Neural cell (in vitro differentiated cells): Measurements from ENCODE around the gene QSOX2. TPM values are rescaled to one million over a fixed set of nuclear protein-coding genes. Genes with fewer than 3 reads are reported as not detected.

Experiments
- H2AFZ ChIP-seq: fragments of 200-600, 300-800 bp; sonication (generic), shearing (Covaris generic); 2 replicates; pipeline ENCODE4 v1.6.0; 2014; ENCODE audit warnings: low read depth, mild to moderate bottlenecking, antibody characterized with exemption, low read length, moderate library complexity
- H3F3A ChIP-seq: fragments of 200-600 bp; shearing (Covaris generic); 2 replicates; pipeline ENCODE4 v1.6.1; 2016; ENCODE audit warnings: mild to moderate bottlenecking, moderate library complexity, mixed read lengths, antibody characterized with exemption, low read length; ENCODE audit not compliant: insufficient read depth, poor library complexity, severe bottlenecking
- H3K27ac ChIP-seq: fragments of 200-600, 300-800 bp; sonication (generic), shearing (Covaris generic); 2 replicates; pipeline ENCODE4 v1.5.1; 2014; ENCODE audit warnings: mild to moderate bottlenecking, low read length, moderate library complexity
- H3K27me3 ChIP-seq: fragments of 300-800, 200-600 bp; sonication (generic), shearing (Covaris generic); 2 replicates; pipeline ENCODE4 v1.6.0; 2014; ENCODE audit warnings: mild to moderate bottlenecking, low read depth, low read length, moderate library complexity; ENCODE audit not compliant: insufficient read depth
- H3K36me3 ChIP-seq: fragments of 300-800, 200-600 bp; sonication (generic), shearing (Covaris generic); 2 replicates; pipeline ENCODE4 v1.5.1; 2014; ENCODE audit warnings: mild to moderate bottlenecking, antibody characterized with exemption, low read length, moderate library complexity; ENCODE audit not compliant: insufficient read depth
- H3K4me2 ChIP-seq: fragments of 300-800, 200-600 bp; sonication (generic), shearing (Covaris generic); 2 replicates; pipeline ENCODE4 v1.6.0; 2014; ENCODE audit warnings: mild to moderate bottlenecking, low read length
- H3K4me3 ChIP-seq: fragments of 300-800, 200-600 bp; sonication (generic), shearing (Covaris generic); 2 replicates; pipeline ENCODE4 v1.5.1; 2014; ENCODE audit warnings: mild to moderate bottlenecking, low read length, moderate library complexity
- H3K79me2 ChIP-seq: fragments of 200-600 bp; shearing (Covaris generic); replicated peaks from 2 replicates; pipeline ENCODE4 v1.6.0; 2014; ENCODE audit warnings: mild to moderate bottlenecking, low read length, moderate library complexity; ENCODE audit not compliant: insufficient read depth
- H3K9ac ChIP-seq: fragments of 300-800, 200-600 bp; sonication (generic), shearing (Covaris generic); 2 replicates; pipeline ENCODE4 v1.6.1; 2016; ENCODE audit warnings: mild to moderate bottlenecking, low read length, mixed read lengths
- H3K9me2 ChIP-seq: fragments of 200-600 bp; shearing (Covaris generic); 2 replicates; pipeline ENCODE4 v1.6.1; 2016; ENCODE audit warnings: mild to moderate bottlenecking, low read length, mixed read lengths; ENCODE audit not compliant: insufficient read depth
- H3K9me3 ChIP-seq: fragments of 200-600, 300-800 bp; sonication (generic), shearing (Covaris generic); 2 replicates; pipeline ENCODE4 v1.6.1; 2016; ENCODE audit warnings: mild to moderate bottlenecking, mixed run types, low read length, moderate library complexity, mixed read lengths
- H4K20me1 ChIP-seq: fragments of 200-600 bp; shearing (Covaris generic); 2 replicates; pipeline ENCODE4 v1.6.1; 2016; ENCODE audit warnings: mild to moderate bottlenecking, mixed run types; ENCODE audit not compliant: insufficient read depth
- CTCF ChIP-seq: fragments of 450-650 bp; IDR thresholded peaks from 2 replicates; pipeline ENCODE4 v1.5.1; 2014; ENCODE audit warnings: antibody characterized with exemption, mild to moderate bottlenecking, moderate library complexity; ENCODE audit not compliant: poor library complexity, severe bottlenecking
- EP300 ChIP-seq: fragments of 450-650 bp; conservative IDR thresholded peaks from 2 replicates; pipeline ENCODE4 v1.6.1; 2014; ENCODE audit warnings: antibody characterized with exemption, mild to moderate bottlenecking, moderate library complexity; ENCODE audit not compliant: poor library complexity, severe bottlenecking
- EZH2 ChIP-seq: fragments of 200-600, 300-800 bp; shearing (Covaris generic), sonication (generic); IDR thresholded peaks from 2 replicates; pipeline ENCODE4 v1.6.1; 2014; ENCODE audit warnings: antibody characterized with exemption, low read length, borderline replicate concordance, mild to moderate bottlenecking; ENCODE audit not compliant: insufficient read depth, poor library complexity, severe bottlenecking
- MXI1 ChIP-seq: fragments of 450-650 bp; conservative IDR thresholded peaks from 2 replicates; pipeline ENCODE4 v1.6.1; 2014; ENCODE audit warnings: antibody characterized with exemption, mild to moderate bottlenecking; ENCODE audit not compliant: poor library complexity, severe bottlenecking
- POLR2AphosphoS5 ChIP-seq: IDR thresholded peaks from 2 replicates; pipeline ENCODE4 v1.6.1; 2012
- RAD21 ChIP-seq: fragments of 450-650 bp; conservative IDR thresholded peaks from 2 replicates; pipeline ENCODE4 v1.6.1; 2014; ENCODE audit warnings: antibody characterized with exemption, mild to moderate bottlenecking, moderate library complexity
- REST ChIP-seq: IDR thresholded peaks from 2 replicates; pipeline ENCODE4 v1.6.1; 2012; ENCODE audit warnings: borderline replicate concordance
- SMC3 ChIP-seq: fragments of 450-650 bp; conservative IDR thresholded peaks from 2 replicates; pipeline ENCODE4 v1.6.1; 2014; ENCODE audit warnings: antibody characterized with exemption, mild to moderate bottlenecking, moderate library complexity; ENCODE audit not compliant: poor library complexity
- TAF1 ChIP-seq: IDR thresholded peaks from 2 replicates; pipeline ENCODE4 v1.6.1; 2012; ENCODE audit warnings: low read depth
- polyA plus RNA-seq: library from polyadenylated mRNA; depleted of rRNA; stranded (reverse); fragments of >200 nt; gene quantifications from 2 replicates; pipeline ENCODE4 v1.2.3, GENCODE V29; 2014

Gene QSOX2
- polyA plus RNA-seq, 1 donor from 2014 or later = 20.7 TPM

- H3K9me3 ChIP-seq = no peaks in the 10 kb centered on the region
- H3K9ac ChIP-seq = no peak overlapping the region
- H3K9me2 ChIP-seq = no peaks in the 10 kb centered on the region
- no peak overlapping the region for H3K4me3 ChIP-seq
- TF ChIP-seq MXI1 (no peak), SMC3 (no peak), EP300 (no peak), RAD21 (no peak), TAF1 (no peak), CTCF (no peak)
- H3K27me3 ChIP-seq = no peaks in the 10 kb centered on the region
- no peaks in the 10 kb centered on the region for H3K79me2 ChIP-seq
- no peak overlapping the region for H3K4me2 ChIP-seq
- H4K20me1 ChIP-seq = no peaks in the 10 kb centered on the region
- H2AFZ ChIP-seq = no peak overlapping the region
- H3K36me3 ChIP-seq = no peaks in the 10 kb centered on the region
- H3F3A ChIP-seq = no peaks in the 10 kb centered on the region
- H3K27ac ChIP-seq = no peak overlapping the region
Observed at GRCh38 chr9:136259836-136260235, 14.2 kb upstream of the QSOX2 start.

- H2AFZ ChIP-seq = no peak overlapping the region
- no peak for TF ChIP-seq POLR2AphosphoS5
- no peak for TF ChIP-seq TAF1
- TF ChIP-seq CTCF = no peak
- TF ChIP-seq EZH2 = no peak
- no peak for TF ChIP-seq RAD21
- no peak for TF ChIP-seq EP300
- TF ChIP-seq REST = no peak
- no peak for TF ChIP-seq SMC3
- no peak for TF ChIP-seq MXI1
Observed at GRCh38 chr9:136259517-136259813, 13.9 kb upstream of the QSOX2 start.

More at GRCh38 chr9:136259517-136259813, 13.9 kb upstream of the QSOX2 start:
- no peaks in the 10 kb centered on the region for H3F3A ChIP-seq
- H3K27ac ChIP-seq = no peak overlapping the region
- no peak overlapping the region for H3K4me3 ChIP-seq
- H3K9me2 ChIP-seq = no peaks in the 10 kb centered on the region
- no peak overlapping the region for H3K4me2 ChIP-seq
- no peaks in the 10 kb centered on the region for H3K36me3 ChIP-seq
- no peaks in the 10 kb centered on the region for H3K9me3 ChIP-seq
- H3K27me3 ChIP-seq = no peaks in the 10 kb centered on the region
- H3K79me2 ChIP-seq = no peaks in the 10 kb centered on the region
- H3K9ac ChIP-seq = no peak overlapping the region
- H4K20me1 ChIP-seq = no peaks in the 10 kb centered on the region
